Measurements from ENCODE around the gene FBXO17.

Gene FBXO17

DNA sequence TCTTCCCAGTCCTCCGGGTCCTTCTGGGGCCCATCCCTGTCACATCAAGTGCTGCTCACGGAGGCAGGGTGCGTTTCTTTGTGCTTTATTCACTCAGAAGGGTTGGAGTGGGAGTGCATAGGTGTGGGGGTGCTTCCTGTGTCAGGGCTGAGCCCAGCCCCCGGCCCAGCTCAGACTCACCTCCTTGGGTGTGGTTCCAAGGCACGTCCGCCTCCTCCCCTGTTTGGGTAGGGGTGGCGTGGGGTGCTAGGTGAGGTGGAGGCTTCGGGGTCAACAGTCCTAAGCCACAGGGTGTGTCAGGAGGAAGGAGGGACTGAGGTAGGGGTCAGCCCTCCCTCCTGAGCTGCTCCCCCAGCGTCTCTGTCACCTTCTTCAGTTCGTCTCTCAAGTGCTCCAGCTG, 66.6 kb downstream of the FBXO17 start:
- peaks cover 33% of the 10 kb centered on the region for H3K36me3 ChIP-seq (ENCODE audit: control insufficient read depth, low read length)
- no peak overlapping the region for H3K27ac ChIP-seq (ENCODE audit: low read depth, low read length)
- peaks cover 4% of the 10 kb centered on the region for H3K79me2 ChIP-seq (ENCODE audit: control insufficient read depth, low read length)
- H3K9me2 ChIP-seq (replicated peaks; ENCODE audit: control insufficient read depth, low read length) = no peaks in the 10 kb centered on the region
- no peak for TF ChIP-seq EZH2phosphoT487 (IDR thresholded peaks at IDR 0.05; ENCODE audit: borderline replicate concordance, low read length)
- TF ChIP-seq CTCF (IDR thresholded peaks at IDR 0.05; ENCODE audit: low read depth, low read length, poor library complexity, severe bottlenecking) = no peak
- H3K4me2 ChIP-seq (ENCODE audit: low read length) = no peak overlapping the region
- no peaks in the 10 kb centered on the region for H3K4me1 ChIP-seq (ENCODE audit: control insufficient read depth, low read length)
- no peaks in the 10 kb centered on the region for H3K9me3 ChIP-seq (ENCODE audit: control insufficient read depth, insufficient read depth, low read length)
- H3K4me3 ChIP-seq (ENCODE audit: low read length) = no peak overlapping the region
- H3F3A ChIP-seq (ENCODE audit: control insufficient read depth, insufficient read depth) = no peaks in the 10 kb centered on the region
- no peaks in the 10 kb centered on the region for H4K20me1 ChIP-seq (ENCODE audit: control insufficient read depth, insufficient read depth, low read depth, low read length)
- H3K27me3 ChIP-seq (ENCODE audit: control insufficient read depth, low read length) = no peaks in the 10 kb centered on the region

GRCh38 chr19:38907670-38908069, 67.9 kb downstream of the FBXO17 start:
- no peak overlapping the region for H3K27ac ChIP-seq (ENCODE audit: low read depth, low read length)
- peaks cover 12% of the 10 kb centered on the region for H3K79me2 ChIP-seq (ENCODE audit: control insufficient read depth, low read length)
- no peak overlapping the region for H3K4me3 ChIP-seq (ENCODE audit: low read length)
- no peaks in the 10 kb centered on the region for H3K4me1 ChIP-seq (ENCODE audit: control insufficient read depth, low read length)
- H3K36me3 ChIP-seq (ENCODE audit: control insufficient read depth, low read length) = peaks cover 33% of the 10 kb centered on the region
- no peaks in the 10 kb centered on the region for H3K9me2 ChIP-seq (replicated peaks; ENCODE audit: control insufficient read depth, low read length)
- no peaks in the 10 kb centered on the region for H3F3A ChIP-seq (ENCODE audit: control insufficient read depth, insufficient read depth)
- H4K20me1 ChIP-seq (ENCODE audit: control insufficient read depth, insufficient read depth, low read depth, low read length) = no peaks in the 10 kb centered on the region
- H3K27me3 ChIP-seq (ENCODE audit: control insufficient read depth, low read length) = no peaks in the 10 kb centered on the region
- no peak overlapping the region for H3K4me2 ChIP-seq (ENCODE audit: low read length)
- H3K9me3 ChIP-seq (ENCODE audit: control insufficient read depth, insufficient read depth, low read length) = no peaks in the 10 kb centered on the region
- TF ChIP-seq CTCF (IDR thresholded peaks at IDR 0.05; ENCODE audit: low read depth, low read length, poor library complexity, severe bottlenecking) = no peak
- no peak for TF ChIP-seq EZH2phosphoT487 (IDR thresholded peaks at IDR 0.05; ENCODE audit: borderline replicate concordance, low read length)

DNA sequence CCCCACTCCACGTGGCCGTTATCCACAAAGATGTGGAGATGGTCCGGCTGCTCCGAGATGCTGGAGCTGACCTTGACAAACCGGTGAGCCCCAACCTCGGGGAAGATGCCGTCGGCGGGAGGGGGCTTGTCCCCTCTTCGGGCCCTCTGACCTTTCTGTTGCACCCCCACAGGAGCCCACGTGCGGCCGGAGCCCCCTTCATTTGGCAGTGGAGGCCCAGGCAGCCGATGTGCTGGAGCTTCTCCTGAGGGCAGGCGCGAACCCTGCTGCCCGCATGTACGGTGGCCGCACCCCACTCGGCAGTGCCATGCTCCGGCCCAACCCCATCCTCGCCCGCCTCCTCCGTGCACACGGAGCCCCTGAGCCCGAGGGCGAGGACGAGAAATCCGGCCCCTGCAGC, 68.3 kb downstream of the FBXO17 start:
- Histone ChIP-seq H3K79me2 (ENCODE audit: control insufficient read depth, low read length) (peaks cover 15% of the 10 kb centered on the region), H3K4me3 (ENCODE audit: low read length) (no peak overlapping the region), H3K27ac (ENCODE audit: low read depth, low read length) (no peak overlapping the region), H3K27me3 (ENCODE audit: control insufficient read depth, low read length) (no peaks in the 10 kb centered on the region), H3K36me3 (ENCODE audit: control insufficient read depth, low read length) (peaks cover 33% of the 10 kb centered on the region), H4K20me1 (ENCODE audit: control insufficient read depth, insufficient read depth, low read depth, low read length) (no peaks in the 10 kb centered on the region), H3F3A (ENCODE audit: control insufficient read depth, insufficient read depth) (no peaks in the 10 kb centered on the region), H3K4me1 (ENCODE audit: control insufficient read depth, low read length) (no peaks in the 10 kb centered on the region), H3K9me2 (replicated peaks; ENCODE audit: control insufficient read depth, low read length) (no peaks in the 10 kb centered on the region), H3K9me3 (ENCODE audit: control insufficient read depth, insufficient read depth, low read length) (no peaks in the 10 kb centered on the region), H3K4me2 (ENCODE audit: low read length) (no peak overlapping the region)
- TF ChIP-seq CTCF (IDR thresholded peaks at IDR 0.05; ENCODE audit: low read depth, low read length, poor library complexity, severe bottlenecking) (no peak), EZH2phosphoT487 (IDR thresholded peaks at IDR 0.05; ENCODE audit: borderline replicate concordance, low read length) (no peak)

- H3K79me2 ChIP-seq (ENCODE audit: control insufficient read depth, low read length) = peaks cover 31% of the 10 kb centered on the region
- peaks cover 5% of the 10 kb centered on the region for H3K9me3 ChIP-seq (ENCODE audit: control insufficient read depth, insufficient read depth, low read length)
- TF ChIP-seq EZH2phosphoT487 (IDR thresholded peaks at IDR 0.05; ENCODE audit: borderline replicate concordance, low read length) (no peak), CTCF (IDR thresholded peaks at IDR 0.05; ENCODE audit: low read depth, low read length, poor library complexity, severe bottlenecking) (no peak)
- no peaks in the 10 kb centered on the region for H3K9me2 ChIP-seq (replicated peaks; ENCODE audit: control insufficient read depth, low read length)
- no peak overlapping the region for H3K27ac ChIP-seq (ENCODE audit: low read depth, low read length)
- H3K4me1 ChIP-seq (ENCODE audit: control insufficient read depth, low read length) = peaks cover 10% of the 10 kb centered on the region
- H3F3A ChIP-seq (ENCODE audit: control insufficient read depth, insufficient read depth) = no peaks in the 10 kb centered on the region
- no peaks in the 10 kb centered on the region for H4K20me1 ChIP-seq (ENCODE audit: control insufficient read depth, insufficient read depth, low read depth, low read length)
- H3K4me3 ChIP-seq (ENCODE audit: low read length) = no peak overlapping the region
- H3K36me3 ChIP-seq (ENCODE audit: control insufficient read depth, low read length) = peaks cover 40% of the 10 kb centered on the region
- H3K4me2 ChIP-seq (ENCODE audit: low read length) = no peak overlapping the region
- H3K27me3 ChIP-seq (ENCODE audit: control insufficient read depth, low read length) = no peaks in the 10 kb centered on the region
Observed at GRCh38 chr19:38905620-38906019, 69.9 kb downstream of the FBXO17 start.
